GM18502 (cell line): ENCODE measurements around the gene SDF2.

Experiments
- ATAC-seq: cut with Tn5 transposase; IDR thresholded peaks from one replicate; pipeline ENCODE4 v1.9.1; 2021; ENCODE audit warnings: mild to moderate bottlenecking; ENCODE audit not compliant: unreplicated experiment, poor library complexity

Gene SDF2

GRCh38 chr17:28661635-28662526 lies at the start of gene SDF2, which contains the start of gene SUPT6H:
Gene SDF2 (minus strand): TSS chr17:28661906. CDS start chr17:28661876, 30 bp downstream.
Gene SUPT6H (plus strand): TSS chr17:28662205. CDS start chr17:28673402, 11,197 bp downstream.
- peak; percentile 80 for ATAC-seq

- ATAC-seq = peak; percentile 79
Observed at GRCh38 chr17:28710861-28711722, 49.4 kb upstream of the SDF2 start.

GRCh38 chr17:28707339-28707720 lies 45.6 kb upstream of the SDF2 start:
- no peak for ATAC-seq

- no peak for ATAC-seq
Observed at GRCh38 chr17:28706471-28707338, 45.0 kb upstream of the SDF2 start.

GRCh38 chr17:28705728-28706334 lies 44.1 kb upstream of the SDF2 start:
- no peak for ATAC-seq

- no peak for ATAC-seq
Observed at GRCh38 chr17:28705074-28705659, 43.5 kb upstream of the SDF2 start.

GRCh38 chr17:28704219-28704858 lies 42.6 kb upstream of the SDF2 start:
- no peak for ATAC-seq

- ATAC-seq = no peak
Observed at GRCh38 chr17:28703552-28704218, 42.0 kb upstream of the SDF2 start.

GRCh38 chr17:28702752-28703150 lies 41.0 kb upstream of the SDF2 start:
- ATAC-seq = no peak

GRCh38 chr17:28702026-28702751 lies 40.5 kb upstream of the SDF2 start:
- ATAC-seq = no peak

- ATAC-seq = no peak
Observed at GRCh38 chr17:28700830-28701492, 39.3 kb upstream of the SDF2 start.

- ATAC-seq = no peak
Observed at GRCh38 chr17:28700278-28700677, 38.6 kb upstream of the SDF2 start.

GRCh38 chr17:28698253-28698941 lies 36.7 kb upstream of the SDF2 start:
- ATAC-seq = no peak

GRCh38 chr17:28693869-28694268 lies 32.2 kb upstream of the SDF2 start:
- no peak for ATAC-seq

GRCh38 chr17:28689011-28689410 lies 27.3 kb upstream of the SDF2 start:
- ATAC-seq = no peak

- ATAC-seq = no peak
Observed at GRCh38 chr17:28688481-28688880, 26.8 kb upstream of the SDF2 start.

GRCh38 chr17:28686296-28686695 lies 24.6 kb upstream of the SDF2 start:
- no peak for ATAC-seq
